Stomach (tissue), 9 donors: ENCODE results near the gene DLEU7. TPM values are rescaled to one million over a fixed set of nuclear protein-coding genes. Genes with fewer than 3 reads are reported as not detected.

Source experiments
- DNase-seq, 2 donors: peaks; one replicate each; pipeline versions ENCODE4 v3.0.0 to v3.0.0-alpha.2; 2013 to 2019
- H3K27ac ChIP-seq, 5 donors: fragments of 200-600 bp in 4 of 5; sonication (generic) in 4 of 5; one replicate each; pipeline ENCODE4 v1.5.1; 2013 to 2019; ENCODE audit warnings: mild to moderate bottlenecking in 1 of 5, moderate library complexity in 1 of 5
- H3K27me3 ChIP-seq, 3 donors: fragments of 200-600 bp; sonication (generic); one replicate each; pipeline ENCODE4 v1.5.1; 2017 to 2019; ENCODE audit warnings: mixed run types in 1 of 3
- H3K36me3 ChIP-seq, 4 donors: fragments of 200-600 bp; sonication (generic); 1 replicate in 3 of 4; 2 replicates in 1 of 4; pipeline ENCODE4 v1.5.1; 2016 to 2019
- H3K4me1 ChIP-seq, 4 donors: fragments of 200-600 bp; sonication (generic); one replicate each; pipeline ENCODE4 v1.5.1; 2016 to 2019
- H3K4me3 ChIP-seq, 4 donors: fragments of 200-600 bp; sonication (generic) in 3 of 4; one replicate each; pipeline ENCODE4 v1.5.1; 2016 to 2019; ENCODE audit warnings: mild to moderate bottlenecking in 1 of 4
- H3K9me3 ChIP-seq, 4 donors: fragments of 200-600 bp; sonication (generic); one replicate each; pipeline ENCODE4 v1.5.1; 2016 to 2019
- EP300 ChIP-seq: sonication (generic); formaldehyde crosslinking; IDR thresholded peaks from one replicate; pipeline ENCODE4 v1.6.1; 2017; ENCODE audit warnings: antibody characterized with exemption
- POLR2A ChIP-seq, 4 donors: fragments of 450-650 bp; IDR thresholded peaks; one replicate each; pipeline ENCODE4 v1.6.1; 2016; ENCODE audit warnings: antibody characterized with exemption in 4 of 4, control low read depth in 2 of 4, mild to moderate bottlenecking in 1 of 4, moderate library complexity in 1 of 4
- POLR2AphosphoS5 ChIP-seq, 3 donors: sonication (generic); formaldehyde crosslinking; IDR thresholded peaks; one replicate each; pipeline ENCODE4 v1.6.1; 2016; ENCODE audit warnings: antibody characterized with exemption in 3 of 3
- WGBS, 5 donors: extraction: QIAGEN DNeasy Blood & Tissue Kit in 3 of 5; methylation state at CpG; one replicate each; pipeline versions ENCODE4 v1.1.5 to v1.1.7; 2013 to 2018; 5-methylcytosine and 5-hydroxymethylcytosine counted together
- intact Hi-C: fragments of 100-400 bp; cut with DNase I; formaldehyde crosslinking; loops from one replicate; pipeline ENCODE4 v1.15.1; 2023; ENCODE audit warnings: low total_unique reads
- polyA plus RNA-seq, 3 donors: library from polyadenylated mRNA; stranded (reverse); fragments of 200-250 nt; gene quantifications; one replicate each; pipeline ENCODE4 v1.2.3, GENCODE V29; 2013
- total RNA-seq, 5 donors: library from RNA; depleted of rRNA; stranded (reverse); fragments of >200 nt; gene quantifications; one replicate each; pipeline versions ENCODE4 v1.1.0 to v1.2.3, GENCODE V29; 2014 to 2016
- TF ChIP-seq, protein P1 (sequence below), 7 experiments: fragments of 450-650 bp in 4 of 7; fragments of 200-600 bp in 3 of 7; sonication (generic) in 3 of 7; IDR thresholded peaks; one replicate each; pipeline ENCODE4 v1.5.1; 2016 to 2019; ENCODE audit warnings: antibody characterized with exemption in 7 of 7, control low read depth in 2 of 7, mild to moderate bottlenecking in 1 of 7
- donor health status: healthy with polysubstance abuse.
- donor health status: Bipolar disorder and iron deficiency.
- donor health status: healthy.

DLEU7 gene
- total and polyA plus RNA-seq, 8 donors = 0.05 TPM; not detected in 7

- no peak for TF ChIP-seq POLR2AphosphoS5 (IDR thresholded peaks at IDR 0.05)
- TF ChIP-seq POLR2A (IDR thresholded peaks at IDR 0.05) = no peak
- peak in 1 of 2 donors; percentile 22 for DNase-seq
- Histone ChIP-seq H3K36me3 (no peaks in the 10 kb centered on the region), H3K27me3 (no peaks in the 10 kb centered on the region), H3K4me3 (no peak overlapping the region), H3K27ac (no peak overlapping the region), H3K9me3 (no peaks in the 10 kb centered on the region), H3K4me1 (no peaks in the 10 kb centered on the region)
- intact Hi-C loops = no loop called here
- WGBS, 5 donors = 62 to 80% (median 77%) methylated on average over 14 of the region's 14 CpGs
These were observed 54.8 kb downstream of the DLEU7 start for GRCh38 chr13:50788551-50789210.

GRCh38 chr13:50787316-50788195 lies 55.9 kb downstream of the DLEU7 start:
- no peak for DNase-seq
- no peak overlapping the region for H3K27ac ChIP-seq
- TF ChIP-seq POLR2A (IDR thresholded peaks at IDR 0.05) (no peak), EP300 (no peak), POLR2AphosphoS5 (IDR thresholded peaks at IDR 0.05) (no peak)
- TF ChIP-seq, protein P1, sequence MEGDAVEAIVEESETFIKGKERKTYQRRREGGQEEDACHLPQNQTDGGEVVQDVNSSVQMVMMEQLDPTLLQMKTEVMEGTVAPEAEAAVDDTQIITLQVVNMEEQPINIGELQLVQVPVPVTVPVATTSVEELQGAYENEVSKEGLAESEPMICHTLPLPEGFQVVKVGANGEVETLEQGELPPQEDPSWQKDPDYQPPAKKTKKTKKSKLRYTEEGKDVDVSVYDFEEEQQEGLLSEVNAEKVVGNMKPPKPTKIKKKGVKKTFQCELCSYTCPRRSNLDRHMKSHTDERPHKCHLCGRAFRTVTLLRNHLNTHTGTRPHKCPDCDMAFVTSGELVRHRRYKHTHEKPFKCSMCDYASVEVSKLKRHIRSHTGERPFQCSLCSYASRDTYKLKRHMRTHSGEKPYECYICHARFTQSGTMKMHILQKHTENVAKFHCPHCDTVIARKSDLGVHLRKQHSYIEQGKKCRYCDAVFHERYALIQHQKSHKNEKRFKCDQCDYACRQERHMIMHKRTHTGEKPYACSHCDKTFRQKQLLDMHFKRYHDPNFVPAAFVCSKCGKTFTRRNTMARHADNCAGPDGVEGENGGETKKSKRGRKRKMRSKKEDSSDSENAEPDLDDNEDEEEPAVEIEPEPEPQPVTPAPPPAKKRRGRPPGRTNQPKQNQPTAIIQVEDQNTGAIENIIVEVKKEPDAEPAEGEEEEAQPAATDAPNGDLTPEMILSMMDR (IDR thresholded peaks at IDR 0.05) = no peak
- H3K4me1 ChIP-seq = no peaks in the 10 kb centered on the region
- no peaks in the 10 kb centered on the region for H3K36me3 ChIP-seq
- intact Hi-C loops = no loop called here
- H3K27me3 ChIP-seq = no peaks in the 10 kb centered on the region
- 86 to 92% (median 90%) methylated on average over 8 of the region's 8 CpGs for WGBS, 5 donors
- H3K4me3 ChIP-seq = no peak overlapping the region
- H3K9me3 ChIP-seq = no peaks in the 10 kb centered on the region

DNA sequence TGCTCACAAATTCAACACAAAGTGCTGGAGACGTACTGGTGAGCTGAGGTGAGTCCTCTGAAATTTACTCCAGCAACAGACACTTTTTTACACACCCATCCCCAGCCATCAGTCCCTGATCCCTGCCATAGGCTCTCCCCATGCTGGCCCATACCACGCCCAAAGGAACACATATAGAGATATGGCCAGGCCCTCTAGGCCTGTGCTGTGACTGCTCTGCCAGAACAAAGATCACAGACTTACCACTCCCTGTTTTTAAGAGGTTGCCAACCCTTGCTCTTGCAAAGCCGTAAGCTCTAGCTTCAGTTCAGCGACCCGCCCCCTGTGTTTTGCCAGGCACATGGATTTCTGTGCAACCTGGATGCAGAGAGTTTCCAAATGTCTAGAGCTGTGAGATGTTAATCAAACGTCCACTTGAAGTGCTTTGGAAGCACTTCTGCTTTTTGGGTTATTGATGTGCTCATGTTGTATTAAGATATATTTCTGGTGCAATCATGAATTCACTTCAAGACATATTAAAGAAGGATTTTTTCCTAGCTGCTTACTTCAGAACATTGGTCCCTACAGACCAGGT lies 59.7 kb downstream of the DLEU7 start:
- Histone ChIP-seq H3K36me3 (no peaks in the 10 kb centered on the region), H3K27me3 (peaks cover 0 to 4% (median 0%) of the 10 kb centered on the region in 3 donors), H3K4me3 (no peak overlapping the region), H3K27ac (no peak overlapping the region), H3K4me1 (no peaks in the 10 kb centered on the region), H3K9me3 (no peaks in the 10 kb centered on the region)
- WGBS, 5 donors = 64 to 80% (median 70%) methylated on average over 6 of the region's 6 CpGs
- intact Hi-C loops = no loop called here
- DNase-seq = no peak
- TF ChIP-seq EP300 (no peak), POLR2AphosphoS5 (IDR thresholded peaks at IDR 0.05) (no peak), POLR2A (IDR thresholded peaks at IDR 0.05) (no peak)
- TF ChIP-seq, protein P1 (IDR thresholded peaks at IDR 0.05) = no peak

DNA sequence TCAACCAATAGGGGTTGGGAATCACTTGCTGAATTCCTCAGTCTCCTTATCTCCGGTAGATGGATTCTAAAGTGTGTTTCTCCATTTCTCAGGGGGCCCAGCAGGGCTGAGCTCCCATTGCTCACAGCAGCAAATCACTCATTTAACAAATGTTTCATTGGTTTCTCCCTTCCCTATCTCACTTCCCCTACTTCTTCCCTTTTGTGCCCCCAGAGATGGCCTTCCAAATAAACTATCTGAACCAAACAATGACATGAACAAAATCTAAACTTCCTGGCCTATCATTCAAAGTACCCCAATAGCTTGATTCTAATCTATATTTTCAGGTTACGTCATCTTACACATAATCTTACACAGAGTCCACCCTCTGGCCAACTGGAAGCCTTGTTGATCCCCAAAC lies 60.4 kb downstream of the DLEU7 start:
- Histone ChIP-seq H3K4me1 (no peaks in the 10 kb centered on the region), H3K9me3 (no peaks in the 10 kb centered on the region), H3K27me3 (peaks cover 0 to 4% (median 0%) of the 10 kb centered on the region in 3 donors), H3K4me3 (no peak overlapping the region), H3K27ac (no peak overlapping the region), H3K36me3 (no peaks in the 10 kb centered on the region)
- WGBS, 5 donors = 79 to 87% (median 81%) methylated on average over 2 of the region's 2 CpGs
- intact Hi-C loops = no loop called here
- TF ChIP-seq POLR2A (IDR thresholded peaks at IDR 0.05) (no peak), POLR2AphosphoS5 (IDR thresholded peaks at IDR 0.05) (no peak), EP300 (no peak)
- TF ChIP-seq, protein P1 (IDR thresholded peaks at IDR 0.05) = no peak
- DNase-seq = no peak
